Colonic mucosa (tissue), 4 donors: ENCODE data around the gene GAPT. TPM values are rescaled to one million over a fixed set of nuclear protein-coding genes. Genes with fewer than 3 reads are reported as not detected.

Source experiments
- DNase-seq: peaks from one replicate; pipeline ENCODE4 v3.0.0-alpha.2; 2020
- H3K27ac ChIP-seq: fragments of 200-600 bp; one replicate; pipeline ENCODE4 v1.8.0; 2021
- H3K27me3 ChIP-seq: fragments of 200-600 bp; one replicate; pipeline ENCODE4 v1.8.0; 2021
- H3K36me3 ChIP-seq: fragments of 200-600 bp; one replicate; pipeline ENCODE4 v1.8.0; 2021
- H3K4me1 ChIP-seq: fragments of 200-600 bp; one replicate; pipeline ENCODE4 v1.8.0; 2021; ENCODE audit warnings: mild to moderate bottlenecking
- H3K4me3 ChIP-seq: fragments of 200-600 bp; one replicate; pipeline ENCODE4 v1.8.0; 2021
- H3K9ac ChIP-seq, 2 donors: one replicate each; pipeline ENCODE4 v1.7.0; 2013; ENCODE audit warnings: control low read depth in 2 of 2, low read depth in 2 of 2, low read length in 2 of 2
- H3K9me3 ChIP-seq: fragments of 200-600 bp; one replicate; pipeline ENCODE4 v1.8.0; 2021
- intact Hi-C: fragments of 100-400 bp; cut with DNase I; formaldehyde crosslinking; loops from one replicate; pipeline ENCODE4 v1.14.1; 2022
- total RNA-seq, 2 donors: library from RNA; stranded (reverse); fragmentation: NEBNext Ultra II Directional in 1 of 2; extraction: Animal tissue kit (Norgen Biotek cat#: 25700) in 1 of 2; gene quantifications; one replicate each; pipeline ENCODE4 v1.2.1, GENCODE V29; 2021
- TF ChIP-seq, protein P1 (sequence below): fragments of 200-600 bp; IDR thresholded peaks from one replicate; pipeline ENCODE4 v1.8.0; 2022; ENCODE audit warnings: antibody characterized with exemption, mild to moderate bottlenecking
- donor health status: healthy.
- donor health status: DM: no; HTN: no; CAD: no.
- donor health status: DM: no; HTN: no; CAD: no.

The GAPT gene
- total RNA-seq, 2 donors from 2014 or later = 0.69 to 1.3 TPM

DNA sequence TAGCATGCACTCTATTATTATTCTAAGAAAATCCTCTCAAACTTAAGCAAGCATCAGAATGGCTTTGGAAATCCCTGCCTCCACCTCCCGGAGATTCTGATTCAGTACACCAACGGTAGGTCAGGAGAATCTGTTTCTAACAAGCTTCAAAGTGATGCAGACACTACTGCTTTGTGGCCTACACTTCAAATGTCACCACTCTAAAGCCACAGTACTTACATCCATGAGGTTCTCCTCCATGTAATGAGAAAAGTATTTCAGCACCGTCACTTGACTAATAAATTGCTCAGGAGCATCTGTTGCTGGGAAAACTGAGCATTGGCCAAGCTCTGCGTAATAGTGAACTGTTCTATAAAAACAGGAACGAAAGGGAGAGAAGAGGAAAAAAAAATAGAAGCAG, 36.2 kb upstream of the GAPT start:
- Histone ChIP-seq H3K9ac (no peak overlapping the region), H3K9me3 (no peaks in the 10 kb centered on the region), H3K4me1 (no peaks in the 10 kb centered on the region), H3K27me3 (no peaks in the 10 kb centered on the region), H3K36me3 (no peaks in the 10 kb centered on the region), H3K27ac (no peak overlapping the region), H3K4me3 (no peak overlapping the region)
- TF ChIP-seq, protein P1, sequence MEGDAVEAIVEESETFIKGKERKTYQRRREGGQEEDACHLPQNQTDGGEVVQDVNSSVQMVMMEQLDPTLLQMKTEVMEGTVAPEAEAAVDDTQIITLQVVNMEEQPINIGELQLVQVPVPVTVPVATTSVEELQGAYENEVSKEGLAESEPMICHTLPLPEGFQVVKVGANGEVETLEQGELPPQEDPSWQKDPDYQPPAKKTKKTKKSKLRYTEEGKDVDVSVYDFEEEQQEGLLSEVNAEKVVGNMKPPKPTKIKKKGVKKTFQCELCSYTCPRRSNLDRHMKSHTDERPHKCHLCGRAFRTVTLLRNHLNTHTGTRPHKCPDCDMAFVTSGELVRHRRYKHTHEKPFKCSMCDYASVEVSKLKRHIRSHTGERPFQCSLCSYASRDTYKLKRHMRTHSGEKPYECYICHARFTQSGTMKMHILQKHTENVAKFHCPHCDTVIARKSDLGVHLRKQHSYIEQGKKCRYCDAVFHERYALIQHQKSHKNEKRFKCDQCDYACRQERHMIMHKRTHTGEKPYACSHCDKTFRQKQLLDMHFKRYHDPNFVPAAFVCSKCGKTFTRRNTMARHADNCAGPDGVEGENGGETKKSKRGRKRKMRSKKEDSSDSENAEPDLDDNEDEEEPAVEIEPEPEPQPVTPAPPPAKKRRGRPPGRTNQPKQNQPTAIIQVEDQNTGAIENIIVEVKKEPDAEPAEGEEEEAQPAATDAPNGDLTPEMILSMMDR = no peak
- DNase-seq = no peak
- intact Hi-C loops = loop anchor here (10.0 kb wide), 1 partner anchor 380 kb away; no protein-coding TSS in a partner anchor

DNA sequence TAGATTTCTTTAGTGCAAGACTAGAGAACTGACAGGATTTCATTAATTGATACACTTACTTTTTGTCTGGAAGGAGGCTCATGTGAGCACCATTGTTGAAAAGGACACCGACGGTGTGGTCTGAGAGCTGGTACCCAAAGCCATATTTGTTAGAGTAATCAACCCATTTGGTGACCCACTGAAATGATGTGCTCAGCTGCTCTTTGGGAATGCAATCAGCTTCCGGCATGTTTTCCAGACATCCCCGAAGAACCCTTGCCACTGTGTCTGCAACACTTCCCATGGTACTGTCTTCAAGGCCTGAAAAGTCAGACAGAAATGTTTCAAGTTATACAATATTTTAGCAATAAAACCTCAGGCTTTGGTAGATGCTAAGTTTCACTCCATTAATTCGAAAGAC, 35.8 kb upstream of the GAPT start:
- Histone ChIP-seq H3K9me3 (no peaks in the 10 kb centered on the region), H3K4me3 (no peak overlapping the region), H3K27ac (no peak overlapping the region), H3K9ac (no peak overlapping the region), H3K36me3 (no peaks in the 10 kb centered on the region), H3K27me3 (no peaks in the 10 kb centered on the region), H3K4me1 (no peaks in the 10 kb centered on the region)
- TF ChIP-seq, protein P1 = no peak
- intact Hi-C loops = loop anchor here (10.0 kb wide), 1 partner anchor 381 kb away; no protein-coding TSS in a partner anchor
- no peak for DNase-seq

DNA sequence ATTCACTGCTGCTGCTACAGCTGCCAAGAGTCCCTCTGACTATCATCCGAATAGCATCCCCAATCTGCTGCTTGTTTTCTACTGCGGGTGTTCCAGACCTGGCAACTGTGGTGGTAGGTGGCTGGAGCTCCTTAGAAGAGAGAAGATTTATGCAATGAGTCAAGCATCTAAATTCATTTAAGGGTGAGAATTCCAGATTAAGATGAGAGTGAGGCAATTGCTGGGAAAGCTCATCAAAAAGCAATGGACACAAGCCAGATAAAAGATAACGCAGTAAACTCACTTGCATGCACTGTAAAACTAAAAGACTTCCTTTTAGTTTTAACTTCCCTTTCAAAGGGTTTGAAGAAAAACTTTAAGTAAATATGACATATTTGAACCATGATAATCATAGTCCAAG, 35.2 kb upstream of the GAPT start:
- Histone ChIP-seq H3K9ac (no peak overlapping the region), H3K27ac (no peak overlapping the region), H3K9me3 (no peaks in the 10 kb centered on the region), H3K4me1 (no peaks in the 10 kb centered on the region), H3K4me3 (no peak overlapping the region), H3K36me3 (no peaks in the 10 kb centered on the region), H3K27me3 (no peaks in the 10 kb centered on the region)
- intact Hi-C loops = loop anchor here (10.0 kb wide), 1 partner anchor 381 kb away; no protein-coding TSS in a partner anchor
- TF ChIP-seq, protein P1 = no peak
- no peak for DNase-seq

DNA sequence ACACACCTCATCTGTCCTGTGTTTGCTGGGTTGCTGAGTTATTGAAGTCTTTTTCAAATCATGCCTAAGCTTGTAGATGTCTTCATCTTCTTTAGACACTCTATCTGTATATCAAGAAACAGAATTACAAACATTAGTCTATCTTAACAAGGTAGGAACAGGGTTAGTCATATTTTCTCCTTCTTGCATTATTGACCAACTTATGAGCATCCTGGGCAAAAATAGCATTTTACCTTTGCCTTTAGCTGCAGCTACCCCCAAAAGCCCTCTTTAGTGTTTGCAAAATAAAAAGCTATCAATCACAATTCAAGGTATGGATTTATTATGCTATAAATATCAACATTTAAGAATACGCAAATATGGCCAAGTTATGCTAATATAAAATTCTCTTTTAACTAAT, 34.7 kb upstream of the GAPT start:
- Histone ChIP-seq H3K27ac (no peak overlapping the region), H3K36me3 (no peaks in the 10 kb centered on the region), H3K4me1 (no peaks in the 10 kb centered on the region), H3K9ac (no peak overlapping the region), H3K9me3 (no peaks in the 10 kb centered on the region), H3K4me3 (no peak overlapping the region), H3K27me3 (no peaks in the 10 kb centered on the region)
- TF ChIP-seq, protein P1 = no peak
- intact Hi-C loops = loop anchor here (10.0 kb wide), 1 partner anchor 382 kb away; no protein-coding TSS in a partner anchor
- DNase-seq = no peak

DNA sequence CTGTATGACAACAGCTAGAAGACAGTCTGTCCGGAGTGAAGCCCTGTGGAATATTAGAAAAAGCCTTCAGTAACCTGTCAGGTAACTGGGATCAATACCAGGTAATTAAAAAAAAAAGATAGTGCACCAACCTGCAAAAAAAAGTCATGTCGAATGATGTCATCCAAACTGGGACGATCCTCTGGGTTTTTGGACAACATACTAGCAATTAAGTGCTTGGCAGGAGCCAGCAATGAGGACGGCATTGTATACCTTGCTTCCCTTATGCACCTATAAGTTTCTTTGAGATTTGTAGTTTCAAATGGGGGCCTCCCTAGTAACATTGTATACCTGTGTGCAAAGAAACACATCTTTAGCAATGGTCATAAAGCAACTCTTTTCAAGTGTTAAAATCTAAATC, 34.2 kb upstream of the GAPT start:
- TF ChIP-seq, protein P1 = no peak
- Histone ChIP-seq H3K36me3 (no peaks in the 10 kb centered on the region), H3K27me3 (no peaks in the 10 kb centered on the region), H3K4me3 (no peak overlapping the region), H3K4me1 (no peaks in the 10 kb centered on the region), H3K9ac (no peak overlapping the region), H3K27ac (no peak overlapping the region), H3K9me3 (no peaks in the 10 kb centered on the region)
- intact Hi-C loops = loop anchor here (10.0 kb wide), 1 partner anchor 382 kb away; no protein-coding TSS in a partner anchor
- DNase-seq = no peak
